Activated CD4-positive, alpha-beta T cell treated with anti-CD3 and anti-CD28 coated beads, Interleukin-2, amount 50 U/mL, for 4 hours (primary cell): ENCODE data around the gene GYPE.
"Not testable (repeated sequence)": the region's sequence is repeated elsewhere in the genome, so short reads cannot be mapped to it uniquely, and the experiment has no call there.

ENCODE experiments used
- DNase-seq, 2 experiments: peaks; one replicate each; pipeline ENCODE4 v3.0.0-alpha.2; 2020

Gene GYPE

DNA sequence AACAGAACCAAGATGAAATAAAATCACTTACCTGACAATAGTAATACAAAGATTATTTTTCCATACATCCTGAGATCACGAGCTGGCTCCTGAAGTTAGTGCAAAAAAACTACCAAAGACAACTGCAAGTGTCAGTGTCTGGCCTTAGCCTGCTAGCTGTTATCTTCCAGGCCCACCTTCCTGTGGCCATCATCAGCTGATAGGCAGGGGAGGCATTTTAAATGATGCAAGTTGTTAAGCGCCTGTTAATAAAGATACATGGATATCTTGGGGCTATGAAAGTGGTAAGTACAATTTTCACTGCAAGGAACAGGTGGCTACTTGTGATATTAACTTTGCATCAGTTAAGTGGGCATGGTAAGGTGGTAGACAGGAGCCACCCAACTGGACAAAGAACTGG is at the start of gene GYPE:
Gene GYPE (minus strand): TSS at position 120 of the 400 bp plus-strand sequence. CDS start 52 bp downstream, at position 68.
- DNase-seq: not testable (repeated sequence)

- not testable (repeated sequence) for DNase-seq
These were observed 46.2 kb upstream of the GYPE start for GRCh38 chr4:143951458-143951972.

GRCh38 chr4:143950967-143951366 is 45.6 kb upstream of the GYPE start:
- DNase-seq: not testable (repeated sequence)

- not testable (repeated sequence) for DNase-seq
These were observed 44.8 kb upstream of the GYPE start for GRCh38 chr4:143950185-143950584.

- not testable (repeated sequence) for DNase-seq
These were observed 42.1 kb upstream of the GYPE start for GRCh38 chr4:143947493-143947892.

DNA sequence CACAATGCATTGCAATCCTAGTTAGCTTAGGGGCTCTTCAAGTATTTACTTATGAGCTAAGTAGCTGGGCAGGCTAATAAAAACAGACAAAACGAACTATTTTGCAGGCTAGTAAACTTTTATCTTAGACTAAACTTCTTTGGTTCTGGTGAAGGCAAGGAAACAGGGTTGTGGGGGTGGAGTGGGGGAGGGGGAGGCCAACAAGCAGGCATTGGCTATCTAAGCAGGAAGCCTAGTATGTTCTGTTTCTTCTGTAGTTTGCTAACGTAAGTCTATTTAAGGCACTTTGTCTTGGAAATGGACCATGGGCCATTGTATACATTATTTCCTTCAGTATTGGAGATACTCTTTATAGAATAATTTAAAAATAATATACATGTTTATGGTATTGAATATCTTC is 35.3 kb upstream of the GYPE start:
- not testable (repeated sequence) for DNase-seq

GRCh38 chr4:143939528-143939927 is 34.2 kb upstream of the GYPE start:
- DNase-seq: no peak

- DNase-seq: not testable (repeated sequence)
These were observed 33.5 kb upstream of the GYPE start for GRCh38 chr4:143938890-143939289.

DNA sequence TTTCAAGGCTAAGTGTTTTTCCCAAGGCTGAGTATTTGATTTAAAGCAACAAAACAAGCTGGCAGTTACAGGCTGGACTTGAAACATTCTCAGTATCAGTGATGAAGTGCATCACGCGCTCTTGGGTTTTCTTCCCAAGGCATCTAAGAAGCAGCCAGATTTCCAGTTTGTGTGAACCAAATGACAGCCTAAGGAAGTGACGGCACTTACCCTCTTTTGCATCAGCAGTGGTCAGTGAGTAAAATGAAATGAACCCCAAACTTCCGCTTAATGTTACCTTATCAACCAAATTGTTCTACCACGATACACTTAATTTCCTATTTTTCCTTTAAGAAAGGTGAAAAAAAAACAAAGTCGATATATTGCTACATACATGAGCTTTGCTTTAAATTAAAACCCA is 15.8 kb upstream of the GYPE start:
- DNase-seq: no peak

GRCh38 chr4:143916485-143916884 is 11.1 kb upstream of the GYPE start:
- not testable (repeated sequence) for DNase-seq

- not testable (repeated sequence) for DNase-seq
These were observed 7.1 kb upstream of the GYPE start for GRCh38 chr4:143912478-143912877.

GRCh38 chr4:143911528-143912417 is 6.4 kb upstream of the GYPE start:
- DNase-seq: peak in 1 of 2 experiments; percentile 0

GRCh38 chr4:143910906-143911305 is 5.5 kb upstream of the GYPE start:
- DNase-seq: not testable (repeated sequence)

DNA sequence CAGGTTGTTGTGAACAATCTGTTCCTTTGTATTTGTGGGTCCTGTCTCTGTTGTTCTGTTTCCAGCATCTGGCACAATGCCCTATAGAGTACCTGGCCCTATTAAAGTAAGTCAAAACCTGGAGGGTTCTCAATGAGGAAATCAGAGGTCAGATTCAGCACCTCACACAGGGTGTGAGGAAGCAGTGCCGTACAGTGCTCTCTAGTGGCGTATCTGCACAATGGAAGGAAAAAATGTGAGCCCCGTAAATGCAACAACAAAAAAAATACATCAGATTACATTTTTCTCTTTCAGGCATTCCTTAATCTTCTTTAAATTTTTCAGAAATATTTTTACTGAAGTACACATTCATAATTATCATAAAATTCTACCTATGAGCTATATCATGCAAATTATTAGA is 2.5 kb upstream of the GYPE start:
- DNase-seq: not testable (repeated sequence)

- not testable (repeated sequence) for DNase-seq
These were observed 928 bp downstream of the GYPE start for GRCh38 chr4:143904431-143904830.

DNA sequence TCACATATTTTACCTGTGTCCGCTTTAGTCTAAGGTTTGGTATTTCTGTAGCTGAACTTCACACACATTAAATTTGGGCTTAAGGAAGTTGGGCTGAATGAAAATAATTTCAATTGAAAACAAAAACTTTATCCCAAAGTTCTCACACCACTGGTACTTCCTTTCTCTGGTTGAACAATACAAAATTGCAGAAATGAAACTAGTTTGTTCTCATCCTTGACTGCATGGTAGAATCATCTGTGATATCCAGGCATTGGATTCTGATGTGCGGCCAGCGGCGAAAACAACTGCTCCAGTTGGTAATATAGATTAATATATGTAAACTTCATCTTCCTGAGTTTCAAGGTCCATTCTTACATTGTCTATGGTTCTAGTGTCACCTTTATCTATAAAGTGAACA is 15.0 kb downstream of the GYPE start:
- not testable (repeated sequence) for DNase-seq

- not testable (repeated sequence) for DNase-seq
These were observed 17.2 kb downstream of the GYPE start for GRCh38 chr4:143888189-143888588.

GRCh38 chr4:143884965-143885364 is 20.4 kb downstream of the GYPE start:
- DNase-seq: not testable (repeated sequence)

GRCh38 chr4:143883529-143883928 is 21.8 kb downstream of the GYPE start:
- DNase-seq: no peak

DNA sequence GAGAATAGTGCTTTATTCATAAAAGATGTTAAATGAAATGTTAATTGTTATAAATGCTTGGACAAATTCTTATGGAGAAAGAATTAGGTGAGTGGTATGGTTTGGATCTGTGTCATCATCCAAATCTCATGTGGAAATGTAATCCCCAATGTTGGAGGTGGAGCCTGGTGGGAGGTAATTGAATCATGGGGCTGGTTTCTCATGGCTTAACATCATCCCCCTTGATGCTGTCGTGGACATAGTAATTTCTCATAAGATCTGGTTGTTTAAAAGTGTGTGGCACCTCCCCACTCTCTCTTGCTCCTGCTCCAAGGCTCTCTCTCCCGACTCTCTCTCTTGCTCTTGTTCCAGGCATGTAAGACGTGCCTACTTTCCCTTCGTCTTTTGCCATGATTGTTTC is 22.5 kb downstream of the GYPE start:
- DNase-seq: no peak

DNA sequence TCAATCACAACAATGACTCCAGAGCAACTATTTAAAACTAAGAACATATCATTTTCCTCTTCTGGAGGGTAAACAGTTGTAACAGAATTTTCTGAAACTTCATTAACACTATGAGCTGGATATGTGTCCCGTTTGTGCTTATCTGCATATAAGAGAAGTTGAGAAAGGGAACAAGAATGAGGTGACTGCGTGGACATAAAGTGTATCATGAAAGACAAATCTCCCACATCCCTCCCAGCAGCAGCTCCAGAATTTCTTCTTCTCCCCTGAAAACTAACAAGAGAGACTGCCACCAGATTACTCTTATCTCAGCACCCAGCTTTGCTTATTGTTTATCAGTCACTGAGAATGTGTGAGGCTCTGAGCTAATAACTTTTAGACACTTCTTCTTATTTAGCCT is 25.8 kb downstream of the GYPE start:
- not testable (repeated sequence) for DNase-seq

- not testable (repeated sequence) for DNase-seq
These were observed 30.0 kb downstream of the GYPE start for GRCh38 chr4:143875357-143875756.

DNA sequence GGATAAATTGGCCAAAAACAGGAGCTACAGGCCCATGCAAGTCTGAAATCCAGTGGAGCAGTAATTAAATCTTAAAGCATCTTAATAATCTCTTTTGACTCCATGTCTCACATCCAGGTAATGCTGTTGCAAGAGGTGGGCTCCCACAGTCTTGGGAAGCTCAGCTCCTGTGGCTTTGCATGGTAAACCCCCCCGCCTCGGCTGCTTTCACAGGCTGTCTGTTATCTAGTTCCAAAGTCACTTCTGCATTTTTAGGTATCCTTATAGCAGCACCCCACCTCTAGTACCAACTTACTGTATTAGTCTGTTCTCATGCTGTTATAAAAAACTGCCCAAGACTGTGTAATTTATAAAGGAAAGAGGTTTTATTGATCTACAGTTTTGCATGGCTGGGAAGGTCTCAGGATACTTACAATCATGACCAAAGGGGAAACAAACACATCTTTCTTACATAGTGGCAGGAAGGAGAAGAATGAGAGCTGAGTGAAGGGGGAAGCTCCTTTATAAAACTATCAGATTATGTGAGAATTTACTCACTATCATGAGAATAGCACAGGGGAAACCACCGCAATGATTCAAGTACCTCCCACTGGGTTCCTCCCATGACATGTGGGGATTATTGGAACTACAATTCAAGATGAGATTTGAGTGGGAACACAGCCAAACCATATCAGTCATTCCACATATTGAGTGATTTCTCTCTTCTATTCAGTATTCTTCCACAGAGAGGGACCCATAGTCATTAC is 34.7 kb downstream of the GYPE start:
- DNase-seq: not testable (repeated sequence)
